NCI-H748 (cell line): ENCODE results near the gene INSC.

Experiments
- DNase-seq: peaks from one replicate; lab custom pipeline; 2025; ENCODE audit not compliant: unreplicated experiment; lab: John Stamatoyannopoulos, UW

INSC gene

DNA sequence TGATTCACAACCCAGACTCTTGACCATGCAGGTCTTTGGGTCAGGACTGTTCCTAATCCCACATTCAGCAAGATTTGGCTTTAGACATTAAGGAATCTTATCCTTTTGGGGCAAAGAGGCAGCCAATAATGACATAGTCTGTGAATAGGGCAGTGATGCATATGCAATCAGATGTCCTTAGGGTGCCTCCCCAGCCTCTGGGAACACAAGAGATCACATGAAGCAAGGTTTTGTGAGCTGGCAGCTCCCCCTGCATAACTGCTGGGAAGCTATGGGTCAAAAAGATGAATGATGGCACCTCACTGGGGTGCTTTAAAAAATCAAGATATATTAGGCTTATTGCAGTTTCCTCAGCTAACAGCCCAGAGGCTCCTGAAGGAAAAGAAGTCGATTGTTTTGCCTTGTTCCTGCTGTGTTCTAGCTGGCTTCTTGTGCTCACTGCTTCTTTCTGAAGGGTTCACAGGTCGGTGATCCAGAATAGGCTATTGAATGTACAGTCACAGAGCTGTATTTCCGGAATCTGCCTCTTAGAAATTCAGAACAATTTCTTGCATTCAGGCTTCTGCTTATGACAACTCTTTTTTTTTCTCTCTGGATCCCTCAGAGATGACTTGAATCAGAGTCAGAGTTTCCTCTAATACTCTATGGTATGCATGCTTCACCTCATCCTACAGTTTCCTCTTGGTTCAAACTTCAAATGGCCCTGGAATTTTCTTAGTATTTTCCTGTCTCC, 31.7 kb downstream of the INSC start:
- no peak for DNase-seq

DNA sequence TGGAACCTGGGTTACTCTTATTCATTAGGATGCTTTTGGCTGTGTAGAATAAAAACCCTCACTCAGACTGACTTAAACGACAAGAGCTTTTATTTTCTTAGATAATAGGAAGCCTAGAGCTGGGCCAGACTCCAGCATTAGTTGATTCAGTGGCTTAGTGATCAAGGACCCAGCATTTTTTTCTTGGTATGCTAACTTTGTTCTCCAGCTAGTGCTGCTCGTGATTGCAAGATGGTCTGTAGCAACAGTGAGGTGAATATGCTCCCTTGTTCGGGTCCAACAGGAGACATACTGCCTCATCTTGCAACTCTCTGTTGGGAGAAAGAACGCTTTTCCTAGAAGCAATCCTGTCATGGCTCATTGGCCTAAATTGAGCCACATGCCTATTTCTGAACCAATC, 33.4 kb downstream of the INSC start:
- DNase-seq, result no peak

DNA sequence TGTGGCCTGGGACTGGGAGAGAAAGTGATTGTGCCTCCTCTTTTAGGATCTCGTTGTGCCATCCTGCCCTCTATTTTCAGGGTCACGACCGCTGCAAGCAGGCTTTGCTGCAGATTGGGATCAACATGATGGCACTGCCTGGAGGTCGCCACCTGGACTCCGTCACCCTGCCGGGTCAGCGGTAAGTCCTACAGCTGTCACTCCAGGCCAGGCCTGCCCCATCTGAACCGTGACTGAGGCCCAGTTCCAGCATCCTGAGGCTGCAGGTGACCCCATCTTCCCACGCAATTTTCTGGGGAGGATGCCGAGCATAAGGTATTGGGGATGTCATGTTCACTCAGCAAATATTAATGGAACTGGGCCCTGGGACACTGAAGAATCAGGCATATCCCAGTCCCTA, 34.3 kb downstream of the INSC start:
- no peak for DNase-seq

DNA sequence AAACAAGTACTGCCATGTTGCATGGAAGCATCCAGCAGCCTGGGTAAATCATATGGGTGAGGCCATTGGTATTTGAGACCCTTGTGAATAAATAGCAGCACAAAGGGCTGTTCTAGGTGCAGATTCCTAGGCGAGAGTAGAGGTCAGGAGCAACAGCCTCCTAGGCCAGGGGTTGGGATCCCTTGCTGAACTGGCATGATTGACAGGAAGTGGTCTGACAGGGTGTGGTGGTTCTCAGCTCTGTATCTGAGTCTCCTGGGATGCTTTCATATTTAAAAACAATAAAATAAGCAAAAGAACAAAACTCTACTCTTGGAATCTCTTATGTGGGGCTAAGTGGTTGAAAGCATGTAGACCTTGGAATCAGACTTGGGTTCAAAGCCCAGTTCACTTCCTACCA, 35.8 kb downstream of the INSC start:
- DNase-seq, result no peak

DNA sequence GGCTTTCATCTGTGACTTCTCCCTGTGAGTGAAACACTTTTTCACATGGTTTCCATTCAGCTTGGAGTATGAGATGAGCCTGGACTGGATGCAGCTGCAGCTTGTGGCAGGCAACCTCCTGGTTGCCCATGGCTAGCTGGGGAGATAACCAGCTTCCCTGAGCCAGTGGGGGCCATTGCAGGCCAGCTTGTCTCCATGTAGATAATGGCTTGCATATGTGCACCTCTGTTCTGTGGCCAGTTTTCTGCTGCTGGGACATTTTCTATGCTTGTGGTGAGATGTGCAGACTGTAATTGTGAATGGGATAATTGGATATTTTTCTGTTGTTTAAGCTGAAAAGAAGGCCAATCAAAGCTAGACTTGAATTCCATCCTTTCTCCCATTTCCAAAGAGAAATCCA, 38.5 kb downstream of the INSC start:
- DNase-seq, result no peak

DNA sequence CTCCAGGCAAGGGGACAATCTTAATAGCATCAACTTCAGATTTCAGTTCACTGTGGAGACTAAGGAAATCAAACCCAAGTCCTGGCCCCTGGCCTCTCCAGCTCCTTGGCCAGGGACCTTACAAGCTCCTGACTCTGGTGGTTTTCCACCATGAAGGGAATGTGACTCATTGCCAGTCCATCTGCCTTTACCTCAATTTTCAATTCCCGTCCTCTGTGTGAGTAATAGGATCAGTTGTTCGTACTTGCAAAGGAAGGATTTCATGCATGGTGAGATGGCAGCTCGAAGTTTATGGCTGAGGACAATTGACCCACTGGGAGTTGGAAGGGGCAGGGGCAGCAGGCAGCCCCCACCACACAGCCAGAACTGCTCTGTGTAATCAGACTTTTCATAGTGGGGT, 42.5 kb downstream of the INSC start:
- no peak for DNase-seq

DNA sequence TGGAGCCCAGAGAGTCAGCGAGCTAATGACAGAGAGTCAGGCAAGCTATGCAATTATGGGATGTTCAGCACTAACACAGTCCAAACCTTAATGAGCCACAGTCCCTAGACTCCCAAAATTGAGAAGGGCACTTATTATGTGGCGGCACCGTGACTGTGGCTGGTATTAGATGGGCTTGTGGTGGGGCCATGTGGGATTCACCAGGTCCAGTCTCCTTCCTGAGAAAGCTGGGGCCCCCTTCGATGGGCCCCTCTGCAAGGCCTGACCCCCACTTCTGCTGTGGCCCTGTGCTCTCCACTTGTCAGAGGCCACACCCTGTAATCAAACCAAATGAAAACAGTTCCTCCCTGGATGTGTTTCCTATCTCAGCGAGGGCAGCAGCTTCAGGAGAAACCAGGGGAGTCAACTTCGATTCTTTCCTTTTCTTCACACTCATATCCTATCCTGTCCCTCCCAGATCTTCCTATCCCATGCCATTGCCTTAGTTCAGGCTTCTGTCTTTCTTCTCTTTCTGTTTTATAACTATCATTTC, 42.9 kb downstream of the INSC start:
- peak; percentile 18 for DNase-seq

DNA sequence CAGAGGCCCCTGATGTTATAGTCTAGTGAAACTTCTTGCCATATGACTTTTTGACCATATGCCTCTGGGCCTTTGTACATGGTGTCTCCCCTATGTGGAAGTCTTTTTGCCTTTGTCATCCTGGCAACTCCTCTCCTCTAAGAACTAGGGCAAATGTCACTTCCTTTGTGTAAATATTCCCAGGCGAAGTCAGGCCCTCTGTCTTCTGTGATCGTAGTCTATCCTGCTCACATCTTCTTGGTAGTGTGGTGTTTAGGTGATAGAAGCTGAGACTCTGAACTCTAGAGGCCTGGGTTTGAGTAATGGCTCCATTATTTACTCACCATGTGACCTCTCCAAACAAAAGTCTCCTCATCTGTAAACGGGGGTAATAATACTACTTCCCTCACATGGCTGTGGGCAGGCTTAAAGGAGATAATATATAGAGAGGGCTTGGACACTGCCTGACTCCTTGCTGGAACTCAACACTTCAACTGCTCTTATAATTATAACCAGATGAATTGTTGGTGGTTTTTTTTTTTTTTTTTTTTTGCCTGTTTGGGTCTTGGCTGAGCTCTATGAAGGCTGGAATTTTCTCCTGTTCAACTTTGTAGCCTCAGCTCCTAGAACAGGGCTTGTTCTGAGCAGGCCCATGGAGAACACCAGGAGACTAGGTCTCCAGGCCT, 43.8 kb downstream of the INSC start:
- DNase-seq, result no peak

DNA sequence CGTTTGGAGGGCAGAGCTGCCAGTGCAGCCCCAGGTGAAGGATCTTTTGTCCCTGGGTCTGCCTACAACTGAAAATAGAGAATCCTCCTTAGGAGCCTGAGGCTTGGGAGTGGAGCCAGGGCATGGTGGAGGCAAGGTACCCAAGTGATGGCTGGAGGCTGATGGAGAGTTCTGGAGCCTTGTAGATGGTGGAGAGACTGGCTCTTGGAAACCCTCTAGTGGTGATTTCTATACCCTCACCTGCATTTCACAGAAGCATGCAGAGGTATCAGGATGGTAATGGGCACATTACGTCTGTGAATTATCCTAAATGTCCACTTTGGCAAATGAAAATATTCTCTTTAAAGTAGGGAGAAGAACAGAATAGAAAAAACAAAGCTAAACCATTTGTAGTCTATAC, 44.4 kb downstream of the INSC start:
- DNase-seq, result peak; percentile 13

DNA sequence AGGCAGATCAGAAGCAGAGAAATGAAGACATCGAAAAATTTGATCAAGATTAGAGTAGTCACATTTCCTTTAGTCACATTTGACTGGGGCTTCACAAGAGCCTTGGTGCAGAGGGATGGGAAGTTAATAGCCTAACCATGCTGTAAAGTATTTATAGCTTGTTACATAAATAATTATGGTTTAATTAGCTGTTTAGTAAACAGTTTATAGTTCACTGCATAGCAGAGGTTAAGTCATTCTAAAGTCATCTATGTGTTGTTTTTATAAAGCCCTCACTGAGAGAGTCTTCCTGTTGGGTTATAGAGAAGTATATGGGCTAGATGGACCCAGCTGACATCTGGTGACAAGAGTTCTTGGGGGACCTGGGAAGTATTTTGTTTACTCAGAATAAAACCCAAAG, 47.1 kb downstream of the INSC start:
- DNase-seq, result no peak

DNA sequence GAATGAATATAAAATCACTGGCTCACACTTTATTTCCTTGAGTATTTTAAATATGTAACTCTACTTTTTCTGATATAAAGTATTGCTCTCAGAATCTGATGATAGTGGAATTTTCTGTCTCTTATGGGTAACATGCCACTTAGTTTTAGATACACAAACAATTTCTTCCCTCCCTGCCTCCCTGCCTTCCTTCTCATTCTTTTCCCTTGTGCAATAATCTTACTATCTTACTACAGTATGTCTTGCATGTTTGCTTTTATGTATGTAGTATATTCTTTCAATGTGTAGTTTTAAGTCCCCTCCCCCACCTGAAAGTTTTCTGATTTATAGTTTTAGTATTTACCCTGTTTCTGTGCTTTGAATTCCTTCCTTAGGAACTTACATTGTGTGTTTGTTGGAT, 48.4 kb downstream of the INSC start:
- no peak for DNase-seq

DNA sequence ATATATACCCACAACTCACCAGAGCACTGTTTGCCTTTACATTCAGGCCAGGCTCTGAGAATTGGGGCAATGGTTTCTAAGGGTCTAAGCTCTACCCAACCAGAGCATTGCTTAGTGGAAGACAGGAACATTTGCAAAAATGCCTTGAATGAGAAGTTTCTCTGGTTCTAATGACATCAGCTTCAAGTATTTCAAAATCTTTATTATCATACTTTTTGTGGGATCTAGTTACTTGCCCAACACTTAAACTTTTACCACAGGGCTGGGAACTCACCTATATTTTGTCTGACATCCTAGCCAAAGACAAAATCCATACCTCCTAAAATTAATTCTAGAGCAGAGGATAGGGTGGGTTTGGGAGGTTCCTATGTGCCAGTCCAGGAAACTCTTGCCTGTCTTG, 51.5 kb downstream of the INSC start:
- no peak for DNase-seq

DNA sequence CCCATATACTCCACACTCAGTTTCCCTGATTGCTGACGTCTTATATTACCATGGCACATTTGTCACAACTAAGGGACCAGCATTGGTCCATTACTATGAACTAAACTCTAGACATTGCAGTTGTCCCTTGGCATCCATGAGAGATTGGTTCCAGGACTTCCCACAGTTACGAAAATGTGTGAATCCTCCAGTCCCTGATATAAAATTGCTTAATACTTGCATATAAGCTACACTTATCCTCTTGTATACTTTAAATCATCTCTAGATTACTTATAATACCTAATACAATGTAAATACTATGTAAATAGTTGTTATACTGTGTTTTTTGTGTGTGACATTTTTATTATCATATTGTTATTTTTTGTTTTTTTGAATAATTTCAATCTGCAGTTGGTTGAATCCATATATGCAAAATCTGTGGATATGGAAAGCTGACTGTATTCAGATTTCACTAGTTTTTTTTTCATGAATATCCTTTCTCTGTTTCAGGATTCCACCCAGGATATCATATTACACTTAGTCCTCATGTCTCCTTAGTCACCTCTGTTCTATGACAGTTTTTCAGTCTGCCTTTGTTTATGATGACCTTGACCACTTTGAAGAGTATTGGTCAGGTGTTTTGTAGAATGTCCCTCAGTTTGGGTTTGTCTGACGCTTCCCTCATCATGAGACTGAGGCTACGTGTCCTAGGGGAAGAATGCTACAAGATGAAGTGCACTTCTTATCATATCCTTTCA, 55.3 kb downstream of the INSC start:
- DNase-seq, result peak; percentile 15

DNA sequence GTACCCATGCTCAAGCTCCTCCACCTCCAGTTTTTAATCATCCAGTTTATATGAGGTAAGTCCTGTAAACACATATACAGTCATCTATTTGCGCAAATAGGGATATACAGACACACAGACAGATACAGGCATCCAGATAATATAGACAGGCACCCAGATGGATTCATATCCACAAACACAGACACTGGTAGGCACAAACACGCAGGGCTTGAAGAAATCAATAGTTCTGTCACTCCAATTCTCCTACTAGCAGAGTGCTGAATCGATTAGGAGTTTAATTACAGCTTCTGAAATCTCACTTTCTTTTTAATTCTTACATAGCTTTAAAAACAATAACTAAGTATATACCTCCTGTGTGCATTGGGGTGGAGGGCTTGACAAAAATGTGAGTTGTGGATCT, 56.0 kb downstream of the INSC start:
- no peak for DNase-seq

DNA sequence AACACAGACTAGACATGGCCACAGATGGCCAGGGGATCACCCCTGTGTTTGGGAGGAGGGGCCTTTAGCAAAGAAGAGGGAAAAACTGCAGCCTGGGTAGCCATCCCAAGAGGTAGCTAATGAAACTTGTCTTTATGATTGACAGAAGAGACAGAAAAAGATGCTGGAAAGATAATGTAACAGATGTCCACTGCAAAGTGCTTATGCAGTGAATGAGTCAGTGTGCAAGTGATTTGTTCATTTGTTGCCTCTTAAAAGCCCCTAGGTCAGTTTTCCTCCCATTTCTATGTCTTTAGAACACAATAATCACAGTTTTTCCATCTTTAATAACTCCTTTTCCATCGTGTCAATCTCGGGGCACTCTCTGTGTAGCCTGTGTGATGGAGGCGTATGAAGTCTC, 57.2 kb downstream of the INSC start:
- no peak for DNase-seq

DNA sequence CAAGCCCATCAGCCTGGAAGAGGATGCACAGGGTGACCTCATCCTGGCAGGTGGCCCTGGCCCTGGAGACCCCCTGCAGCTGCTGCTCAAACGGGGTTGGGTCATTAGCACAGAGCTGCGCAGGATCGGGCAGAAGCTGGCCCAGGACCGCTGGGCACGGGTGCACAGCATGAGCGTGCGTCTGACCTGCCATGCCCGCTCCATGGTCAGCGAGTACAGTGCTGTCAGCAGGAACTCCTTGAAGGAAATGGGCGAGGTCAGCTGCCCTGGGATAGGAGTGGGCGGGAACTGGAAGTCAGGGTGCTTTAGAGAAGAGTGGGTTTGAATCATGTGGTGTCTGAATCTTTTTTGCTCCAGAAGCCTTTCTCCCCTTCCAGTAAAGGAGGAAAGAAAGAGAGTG, 61.1 kb downstream of the INSC start:
- no peak for DNase-seq

DNA sequence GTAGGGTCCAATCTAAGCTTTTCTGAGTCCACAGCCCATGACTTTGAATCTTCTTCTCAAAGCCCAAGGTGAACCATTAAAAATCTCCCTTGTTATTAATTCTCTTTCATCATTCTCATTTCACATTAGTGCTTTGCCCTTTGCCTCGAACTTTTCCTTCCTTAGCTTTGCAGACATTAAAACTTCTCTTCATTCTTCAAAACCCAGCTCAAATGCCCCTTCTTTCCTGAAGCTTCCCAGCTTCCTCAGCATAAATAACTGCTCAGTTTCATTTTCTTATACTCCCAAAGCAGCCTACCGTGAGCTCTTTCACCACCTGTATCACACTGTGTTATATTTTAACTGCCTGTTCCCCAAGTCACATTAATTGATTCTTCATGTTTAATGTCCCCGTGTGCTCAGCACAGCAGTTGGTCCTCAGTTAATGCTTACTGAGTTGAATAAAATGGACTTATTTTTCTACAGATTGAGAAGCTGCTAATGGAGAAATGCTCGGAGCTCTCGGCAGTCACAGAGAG, 62.0 kb downstream of the INSC start:
- DNase-seq, result no peak

DNA sequence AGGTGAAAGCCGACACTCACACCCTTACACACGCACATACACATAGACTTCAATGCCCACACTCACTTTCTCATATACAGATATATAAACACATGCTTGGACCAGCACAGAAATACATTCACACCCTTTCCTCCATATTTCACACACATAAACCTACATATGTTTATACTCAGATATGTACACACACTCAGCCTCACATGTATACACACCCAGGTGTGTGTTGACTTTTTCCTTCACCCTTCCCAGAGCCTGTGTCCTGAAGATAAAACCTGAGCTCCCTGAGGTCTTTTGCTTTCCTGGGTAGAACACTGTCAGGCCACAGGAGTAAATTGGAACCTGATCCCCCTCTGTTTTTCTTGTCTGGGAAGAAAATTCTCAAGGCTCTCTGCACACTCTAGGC, 62.8 kb downstream of the INSC start:
- no peak for DNase-seq

DNA sequence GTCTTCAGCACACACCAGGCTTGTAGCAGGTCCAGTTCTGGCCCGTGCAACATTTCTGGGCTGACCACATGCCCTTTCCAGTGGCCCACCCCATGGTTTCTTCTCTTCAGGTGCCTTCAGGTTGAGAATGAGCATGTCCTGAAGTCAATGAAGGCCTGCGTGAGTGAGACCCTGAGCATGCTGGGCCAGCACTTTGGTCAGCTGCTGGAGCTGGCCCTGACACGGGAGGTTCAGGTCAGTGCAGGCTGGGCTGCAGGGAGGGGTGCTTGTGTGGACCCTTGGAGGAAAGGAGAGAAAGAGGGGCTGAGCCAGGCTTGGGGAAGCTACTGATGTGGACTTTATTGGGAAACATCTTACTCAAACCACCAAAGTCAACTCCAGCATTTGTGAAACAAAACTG, 63.5 kb downstream of the INSC start:
- DNase-seq, result no peak

DNA sequence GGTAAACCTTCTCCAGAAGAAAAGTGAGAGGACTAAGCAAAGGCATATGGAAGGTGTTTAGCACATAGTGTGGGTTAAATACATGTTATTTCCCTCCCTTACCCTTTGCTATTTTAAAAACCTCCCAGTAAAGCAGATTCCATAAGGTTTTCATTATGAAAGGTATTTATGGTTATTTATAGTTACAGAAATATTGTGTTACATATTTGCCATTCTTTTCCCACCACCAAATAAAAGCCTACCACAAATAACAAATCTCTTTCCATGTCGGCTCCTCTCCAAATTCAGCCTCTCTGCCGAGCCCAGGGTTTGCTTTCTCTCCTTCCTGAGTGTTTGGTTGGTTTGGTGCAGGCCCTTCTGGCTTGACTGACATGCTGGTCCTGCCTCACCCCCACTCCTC, 64.4 kb downstream of the INSC start:
- no peak for DNase-seq

DNA sequence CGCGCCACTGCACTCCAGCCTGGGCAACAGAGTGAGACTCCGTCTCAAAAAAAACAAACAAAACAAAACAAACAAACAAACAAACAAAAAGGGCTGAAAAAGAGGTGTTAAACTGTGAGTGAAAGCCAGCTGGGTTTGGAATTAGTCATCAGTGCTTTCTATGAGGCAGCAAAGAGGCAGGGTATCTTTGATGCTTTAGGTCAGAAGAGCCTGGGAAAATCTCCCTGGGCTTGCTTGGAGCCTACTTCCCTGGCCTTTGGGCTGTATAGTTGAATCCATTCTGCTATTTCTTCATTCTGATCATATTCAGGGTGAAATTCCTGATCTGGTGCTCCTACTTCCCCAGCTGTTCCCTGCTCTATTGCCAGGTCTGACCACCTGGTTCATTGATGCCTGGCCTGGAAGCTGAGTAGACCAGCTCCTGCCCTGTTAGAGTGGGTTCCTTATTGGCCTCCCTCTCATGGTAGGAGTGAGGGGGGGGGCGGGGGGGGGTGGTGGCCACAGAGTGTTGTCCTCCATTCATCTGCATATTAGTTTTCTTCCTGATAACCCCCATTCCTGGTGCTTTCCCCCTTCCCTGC, 65.6 kb downstream of the INSC start:
- no peak for DNase-seq

DNA sequence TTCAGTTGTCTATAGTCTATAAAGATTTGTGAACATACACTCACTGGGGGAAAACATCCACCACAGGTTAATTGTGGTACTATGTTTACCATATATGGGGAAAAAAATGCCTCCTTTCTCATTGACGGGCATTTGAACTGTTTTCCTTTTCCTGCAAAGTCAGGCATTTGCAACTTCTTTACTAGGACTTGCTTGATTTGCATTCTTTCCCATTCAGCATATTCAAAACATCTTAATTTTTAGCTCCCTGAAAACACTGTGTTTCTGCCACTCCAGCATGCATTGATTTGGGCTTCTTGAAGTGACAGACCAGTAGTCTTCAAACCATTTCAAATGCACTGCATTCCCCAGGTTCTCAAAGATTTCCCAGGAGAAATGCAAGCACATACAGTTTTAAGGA, 67.6 kb downstream of the INSC start:
- no peak for DNase-seq
